ENCODE data around the gene BBOX1.
"Not testable (repeated sequence)": the region's sequence is repeated elsewhere in the genome, so short reads cannot be mapped to it uniquely, and the experiment has no call there.

The BBOX1 gene

DNA sequence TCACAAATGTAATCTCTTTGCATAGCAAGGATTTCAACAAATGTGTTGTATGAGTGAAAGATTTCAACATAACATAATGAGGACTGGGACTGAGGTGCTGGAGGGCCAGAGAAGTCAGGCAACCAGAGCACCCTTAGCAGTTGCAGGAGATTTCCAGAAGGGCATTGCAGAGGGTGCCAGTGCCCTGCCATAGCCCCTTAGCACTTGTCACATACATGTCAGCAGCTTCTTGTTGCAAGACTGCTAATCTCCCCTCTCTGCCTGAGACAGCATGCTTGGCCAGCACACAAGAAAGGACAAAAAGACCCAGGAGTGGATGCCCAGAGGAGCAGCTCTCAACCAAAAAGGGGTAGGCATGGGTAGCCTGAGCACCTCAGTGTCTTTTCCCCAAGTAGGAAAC, 43.2 kb downstream of the BBOX1 start:
- DNase-seq, result no peak

- DNase-seq, result no peak
Measured at GRCh38 chr11:27084518-27084917, 43.9 kb downstream of the BBOX1 start.

DNA sequence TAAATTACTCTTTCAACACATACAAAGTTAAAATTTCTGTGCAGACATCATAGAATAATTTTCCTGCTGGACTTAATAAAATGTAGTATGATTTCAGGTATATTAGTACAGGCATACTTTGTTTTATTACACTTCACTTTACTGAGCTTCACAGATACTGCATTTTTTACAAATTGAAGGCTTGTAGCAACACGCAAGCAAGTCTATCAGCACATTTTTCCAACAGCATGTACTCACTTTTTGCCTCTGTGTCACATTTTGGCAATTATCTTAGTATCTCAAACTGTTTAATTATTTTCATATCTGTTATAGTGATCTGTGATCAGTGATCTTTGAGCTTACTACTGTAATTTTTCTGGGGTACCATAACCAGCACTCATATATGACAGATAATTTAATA, 44.5 kb downstream of the BBOX1 start:
- DNase-seq, result no peak

GRCh38 chr11:27085605-27086004, 45.0 kb downstream of the BBOX1 start:
- DNase-seq, result no peak

- DNase-seq, result no peak
Measured at GRCh38 chr11:27087432-27087831, 46.8 kb downstream of the BBOX1 start.

GRCh38 chr11:27088353-27088752, 47.7 kb downstream of the BBOX1 start:
- DNase-seq, result no peak

DNA sequence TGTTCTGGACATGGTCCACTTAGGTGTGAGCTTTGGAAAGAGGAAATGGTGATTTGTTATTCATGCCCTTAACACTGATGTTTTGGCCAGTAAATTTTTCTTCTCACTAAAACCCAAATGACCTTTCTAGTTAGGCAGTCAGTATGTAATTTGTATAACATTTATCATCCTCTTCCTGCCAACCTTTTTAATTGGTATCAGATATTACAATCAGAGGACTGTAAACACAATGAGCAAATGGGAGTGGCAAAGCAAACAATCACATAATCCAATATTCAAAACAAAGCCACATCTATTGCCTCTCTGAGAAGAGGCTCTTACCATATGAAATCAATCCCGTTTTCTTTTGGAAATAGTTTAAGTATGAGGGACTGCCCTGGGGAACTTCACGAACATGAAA, 49.1 kb downstream of the BBOX1 start:
- DNase-seq, result no peak

DNA sequence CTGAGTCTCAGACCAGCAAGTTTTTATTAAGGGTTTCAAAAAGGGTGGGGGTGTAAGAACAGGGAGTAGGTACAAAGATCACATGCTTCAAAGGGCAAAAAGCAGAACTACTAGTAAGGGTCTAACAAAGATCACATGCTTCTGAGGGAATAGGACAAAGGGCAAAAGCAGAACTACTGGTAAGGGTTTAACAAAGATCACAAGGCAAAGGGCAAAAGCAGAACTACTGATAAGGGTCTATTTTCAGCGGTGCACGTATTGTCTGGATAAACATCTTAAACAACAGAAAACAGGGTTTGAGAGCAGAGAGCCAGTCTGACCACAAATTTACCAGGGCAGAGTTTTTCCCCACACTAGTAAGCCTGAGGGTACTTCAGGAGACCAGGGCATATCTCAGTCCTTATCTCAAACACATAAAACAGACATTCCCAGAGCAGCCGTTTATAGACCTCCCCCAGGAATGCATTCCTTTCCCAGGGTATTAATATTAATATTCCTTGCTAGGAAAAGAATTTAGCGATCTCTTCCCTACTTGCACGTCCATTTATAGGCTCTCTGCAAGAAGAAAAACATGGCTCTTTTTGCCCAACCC, 49.8 kb downstream of the BBOX1 start:
- DNase-seq, result not testable (repeated sequence)

GRCh38 chr11:27094120-27094519, 53.5 kb downstream of the BBOX1 start:
- no peak for DNase-seq

- DNase-seq, result no peak
Measured at GRCh38 chr11:27095059-27095458, 54.4 kb downstream of the BBOX1 start.

DNA sequence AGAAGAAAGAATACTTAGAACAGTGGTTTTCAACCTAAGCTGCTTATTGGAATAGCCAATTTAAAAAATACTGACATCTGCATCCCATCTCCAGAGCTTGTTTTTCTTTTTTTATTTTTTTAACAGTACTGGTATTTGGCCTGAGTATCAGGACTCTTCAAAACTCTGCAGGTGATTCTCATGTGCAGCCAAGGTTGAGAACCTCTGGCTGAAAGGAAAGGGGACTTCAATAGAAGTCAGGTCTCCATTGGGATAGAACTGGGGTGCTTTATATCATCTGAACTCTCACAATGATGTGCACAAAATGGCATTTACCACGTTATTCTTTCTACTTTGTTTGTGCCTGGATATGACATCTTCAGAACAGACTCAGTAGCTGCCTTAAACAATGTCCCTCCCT, 55.3 kb downstream of the BBOX1 start:
- DNase-seq, result no peak

DNA sequence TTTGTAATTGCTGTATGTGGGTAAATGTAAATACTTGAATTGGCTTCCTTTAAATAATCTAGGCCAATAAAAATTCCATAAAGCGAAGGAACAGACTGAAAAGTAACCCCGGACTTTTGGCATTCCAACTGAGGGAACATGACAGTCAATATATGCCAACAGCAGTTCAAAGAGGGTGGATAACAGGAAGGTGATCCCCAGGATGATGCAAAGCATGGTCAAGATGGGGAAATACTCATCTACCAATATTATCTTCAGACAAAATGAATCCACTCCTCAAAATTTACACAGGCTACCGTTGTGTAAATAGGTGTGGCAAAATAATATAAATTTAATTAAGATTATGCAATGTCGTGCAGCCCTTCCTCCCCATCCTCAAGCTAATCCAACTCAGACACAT, 56.9 kb downstream of the BBOX1 start:
- DNase-seq, result no peak

DNA sequence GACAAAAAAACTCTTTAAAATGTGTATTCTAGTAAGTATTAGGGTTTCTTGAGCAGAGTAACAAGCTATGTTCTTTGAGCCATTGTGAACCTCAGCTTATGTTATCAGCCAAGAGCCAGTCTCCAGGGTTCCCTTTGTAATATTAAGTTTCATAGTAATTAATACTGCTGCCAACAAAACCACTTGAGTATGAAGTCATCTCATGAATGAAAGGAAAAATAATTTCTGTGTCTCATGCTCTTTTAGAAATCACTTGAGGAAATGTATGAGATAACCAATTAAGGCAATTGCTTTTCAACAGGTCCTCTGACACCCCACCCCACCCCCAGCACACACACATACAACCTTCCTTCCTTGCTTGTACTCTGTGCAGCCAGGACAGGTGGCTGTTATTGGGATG, 59.9 kb downstream of the BBOX1 start:
- DNase-seq, result no peak

DNA sequence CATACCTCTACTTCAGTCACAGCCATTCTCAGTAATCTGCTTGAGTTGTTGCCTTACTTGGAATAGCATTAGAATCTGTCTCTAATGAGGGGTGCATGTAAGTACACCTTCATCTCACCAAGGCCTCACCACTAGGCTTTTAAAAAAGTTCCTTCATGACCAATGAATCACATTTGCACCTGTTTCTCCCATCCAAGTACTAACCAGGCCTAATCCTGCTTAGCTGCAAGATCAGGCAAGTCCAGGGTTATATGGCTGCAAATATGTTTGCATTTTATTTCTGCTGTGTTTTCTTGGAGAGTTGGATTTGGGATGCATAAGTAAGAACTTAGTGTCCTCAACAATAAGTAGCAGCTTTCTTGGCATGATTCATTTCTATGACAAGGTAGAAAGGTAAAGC, 66.9 kb downstream of the BBOX1 start:
- no peak for DNase-seq

GRCh38 chr11:27108809-27109208, 68.2 kb downstream of the BBOX1 start:
- DNase-seq, result no peak

GRCh38 chr11:27111896-27112295, 71.3 kb downstream of the BBOX1 start:
- DNase-seq, result no peak

- DNase-seq, result no peak
Measured at GRCh38 chr11:27112946-27113345, 72.3 kb downstream of the BBOX1 start.

DNA sequence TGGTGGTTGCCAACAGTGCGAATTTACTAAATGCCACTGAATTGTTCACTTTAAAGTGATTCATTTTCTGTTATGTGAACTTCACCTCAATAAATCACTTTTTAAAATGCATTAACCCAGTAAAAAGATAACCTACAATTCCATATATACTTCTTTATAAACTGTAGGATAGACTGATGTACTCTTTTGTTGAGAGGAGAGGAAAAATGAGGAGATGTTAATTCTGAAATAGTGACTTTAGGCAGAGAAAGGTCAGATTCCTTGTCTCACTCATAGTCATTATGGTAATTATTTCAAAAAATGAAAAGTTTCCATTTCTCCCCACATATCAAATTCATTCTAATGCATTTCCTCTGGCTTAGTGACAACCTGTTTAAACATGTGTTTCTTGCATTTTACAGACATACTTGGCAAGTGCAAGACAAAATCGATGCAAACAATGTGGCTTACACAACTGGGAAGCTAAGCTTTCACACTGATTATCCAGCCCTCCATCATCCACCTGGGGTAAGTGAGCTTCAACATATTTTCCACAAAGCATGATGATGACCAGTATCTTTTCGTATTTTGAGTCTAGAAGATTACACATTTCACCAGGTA, 74.5 kb downstream of the BBOX1 start:
- no peak for DNase-seq

GRCh38 chr11:27116684-27117083, 76.1 kb downstream of the BBOX1 start:
- DNase-seq, result no peak

GRCh38 chr11:27118371-27118770, 77.8 kb downstream of the BBOX1 start:
- no peak for DNase-seq

DNA sequence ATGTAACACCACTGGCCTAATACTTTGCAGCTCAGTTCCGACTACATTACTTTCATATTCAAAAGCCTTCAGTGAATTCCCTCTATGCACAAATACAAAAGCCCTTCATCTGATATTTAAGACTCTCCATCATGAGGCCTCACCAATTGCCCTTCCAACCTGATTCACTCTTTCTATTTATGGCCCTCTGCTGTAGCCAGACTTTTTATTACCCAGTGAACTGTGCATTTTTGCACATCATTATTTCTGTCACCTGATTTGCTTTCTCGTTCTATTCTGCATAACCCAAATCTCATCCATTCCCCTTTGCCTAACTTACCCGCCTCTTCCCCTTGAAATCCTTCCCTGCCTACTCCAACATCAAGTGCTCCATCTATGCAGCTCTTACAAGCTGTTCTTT, 78.3 kb downstream of the BBOX1 start:
- no peak for DNase-seq

DNA sequence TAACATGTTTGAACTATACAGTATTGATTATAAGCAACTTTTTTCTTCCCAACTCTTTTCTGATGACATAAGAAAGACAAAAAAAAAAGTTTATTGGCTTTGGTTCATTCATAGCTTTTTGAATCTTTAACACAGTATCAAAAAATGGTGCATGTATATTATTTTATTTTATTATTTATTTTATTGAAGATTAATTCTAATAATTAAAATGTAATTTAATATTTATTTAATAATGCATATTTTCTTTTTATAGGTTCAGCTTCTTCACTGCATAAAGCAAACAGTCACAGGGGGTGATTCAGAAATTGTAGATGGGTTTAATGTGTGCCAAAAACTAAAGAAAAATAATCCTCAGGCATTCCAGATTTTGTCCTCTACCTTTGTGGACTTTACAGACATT, 78.8 kb downstream of the BBOX1 start:
- no peak for DNase-seq

- DNase-seq, result no peak
Measured at GRCh38 chr11:27120211-27120610, 79.6 kb downstream of the BBOX1 start.

- no peak for DNase-seq
Measured at GRCh38 chr11:27122001-27122400, 81.4 kb downstream of the BBOX1 start.
